ENCODE results near the gene LHCGR.
"Not testable (repeated sequence)": the region's sequence is repeated elsewhere in the genome, so short reads cannot be mapped to it uniquely, and the experiment has no call there.

Gene LHCGR

GRCh38 chr2:48739236-48739635 lies 16.3 kb downstream of the LHCGR start:
- not testable (repeated sequence) for DNase-seq

- no peak for DNase-seq
Measured at GRCh38 chr2:48738806-48739205, 16.7 kb downstream of the LHCGR start.

GRCh38 chr2:48736251-48736650 lies 19.3 kb downstream of the LHCGR start:
- DNase-seq: no peak

GRCh38 chr2:48734576-48735303 lies 20.8 kb downstream of the LHCGR start:
- DNase-seq: no peak

GRCh38 chr2:48733067-48733503 lies 22.4 kb downstream of the LHCGR start:
- no peak for DNase-seq

- no peak for DNase-seq
Measured at GRCh38 chr2:48728840-48729239, 26.7 kb downstream of the LHCGR start.

- no peak for DNase-seq
Measured at GRCh38 chr2:48728295-48728694, 27.2 kb downstream of the LHCGR start.

GRCh38 chr2:48727560-48727959 lies 28.0 kb downstream of the LHCGR start:
- DNase-seq: no peak

GRCh38 chr2:48725696-48726494 lies 29.6 kb downstream of the LHCGR start:
- no peak for DNase-seq

- DNase-seq: no peak
Measured at GRCh38 chr2:48724278-48724677, 31.2 kb downstream of the LHCGR start.

GRCh38 chr2:48723129-48723528 lies 32.4 kb downstream of the LHCGR start:
- no peak for DNase-seq

- no peak for DNase-seq
Measured at GRCh38 chr2:48722391-48722790, 33.1 kb downstream of the LHCGR start.

- DNase-seq: no peak
Measured at GRCh38 chr2:48721158-48721557, 34.4 kb downstream of the LHCGR start.

GRCh38 chr2:48719480-48720177 lies 35.9 kb downstream of the LHCGR start:
- no peak for DNase-seq

GRCh38 chr2:48717846-48718245 lies 37.7 kb downstream of the LHCGR start:
- no peak for DNase-seq

- DNase-seq: no peak
Measured at GRCh38 chr2:48715956-48716355, 39.6 kb downstream of the LHCGR start.

- no peak for DNase-seq
Measured at GRCh38 chr2:48715042-48715899, 40.3 kb downstream of the LHCGR start.

GRCh38 chr2:48714245-48714644 lies 41.3 kb downstream of the LHCGR start:
- DNase-seq: no peak

GRCh38 chr2:48713647-48714046 lies 41.9 kb downstream of the LHCGR start:
- no peak for DNase-seq

- no peak for DNase-seq
Measured at GRCh38 chr2:48712151-48712550, 43.4 kb downstream of the LHCGR start.

- DNase-seq: no peak
Measured at GRCh38 chr2:48711343-48711742, 44.2 kb downstream of the LHCGR start.

All from CD4-positive, alpha-beta T cell treated with Interleukin-10 for 1 hour (primary cell).